Measurements from ENCODE around the gene TUBGCP6. TPM values are rescaled to one million over a fixed set of nuclear protein-coding genes. Genes with fewer than 3 reads are reported as not detected.

The TUBGCP6 gene
- total RNA-seq, 3 donors from 2014 or later: 34.2 to 66.2 (median 59.6) TPM

- intact Hi-C loops (cut with DNase I; ENCODE audit: low total_unique reads): no loop called here
- Histone ChIP-seq H3K4me1 (no peaks in the 10 kb centered on the region), H3K9me3 (no peaks in the 10 kb centered on the region), H3K27ac (no peak overlapping the region), H3K4me3 (no peak overlapping the region), H3K27me3 (no peaks in the 10 kb centered on the region), H3K36me3 (peaks cover under 1% of the 10 kb centered on the region)
- TF ChIP-seq POLR2AphosphoS5 (IDR thresholded peaks at IDR 0.05): no peak
- no peak for TF ChIP-seq CTCF (IDR thresholded peaks at IDR 0.05)
- TF ChIP-seq POLR2A (IDR thresholded peaks at IDR 0.05): no peak
- no peak for DNase-seq (ENCODE audit: low spot score in 2 of 2)
Measured at GRCh38 chr22:50211147-50211546, 33.7 kb downstream of the TUBGCP6 start.

- no peaks in the 10 kb centered on the region for H3K27me3 ChIP-seq
- no peak for DNase-seq (ENCODE audit: low spot score in 2 of 2)
- no peak overlapping the region for H3K27ac ChIP-seq
- no peak overlapping the region for H3K4me3 ChIP-seq
- intact Hi-C loops (cut with DNase I; ENCODE audit: low total_unique reads): no loop called here
- no peaks in the 10 kb centered on the region for H3K36me3 ChIP-seq
- TF ChIP-seq POLR2A (IDR thresholded peaks at IDR 0.05) (no peak), POLR2AphosphoS5 (IDR thresholded peaks at IDR 0.05) (no peak), CTCF (IDR thresholded peaks at IDR 0.05) (no peak)
- H3K4me1 ChIP-seq: no peaks in the 10 kb centered on the region
- H3K9me3 ChIP-seq: no peaks in the 10 kb centered on the region
Measured at GRCh38 chr22:50210378-50211139, 34.3 kb downstream of the TUBGCP6 start.

- Histone ChIP-seq H3K27ac (no peak overlapping the region), H3K4me3 (no peak overlapping the region), H3K9me3 (no peaks in the 10 kb centered on the region), H3K4me1 (no peaks in the 10 kb centered on the region), H3K36me3 (no peaks in the 10 kb centered on the region), H3K27me3 (no peaks in the 10 kb centered on the region)
- intact Hi-C loops (cut with DNase I; ENCODE audit: low total_unique reads): loop anchor here (10.0 kb wide), 1 partner anchor 55 kb away; no protein-coding TSS in a partner anchor
- DNase-seq (ENCODE audit: low spot score in 2 of 2): no peak
- TF ChIP-seq CTCF (IDR thresholded peaks at IDR 0.05): peak; percentile 71 to 89 (median 75)
- no peak for TF ChIP-seq POLR2A (IDR thresholded peaks at IDR 0.05)
- TF ChIP-seq POLR2AphosphoS5 (IDR thresholded peaks at IDR 0.05): peak in 1 of 3 donors; percentile 46
Measured at GRCh38 chr22:50209893-50210292, 34.9 kb downstream of the TUBGCP6 start.

- H3K27ac ChIP-seq: no peak overlapping the region
- intact Hi-C loops (cut with DNase I; ENCODE audit: low total_unique reads): loop anchor here (10.0 kb wide), 1 partner anchor 54 kb away; no protein-coding TSS in a partner anchor
Measured at GRCh38 chr22:50208939-50209892, 35.6 kb downstream of the TUBGCP6 start.

More at GRCh38 chr22:50208939-50209892, 35.6 kb downstream of the TUBGCP6 start:
- Histone ChIP-seq H3K27me3 (no peaks in the 10 kb centered on the region), H3K36me3 (no peaks in the 10 kb centered on the region), H3K4me1 (no peaks in the 10 kb centered on the region), H3K4me3 (no peak overlapping the region), H3K9me3 (no peaks in the 10 kb centered on the region)
- no peak for DNase-seq (ENCODE audit: low spot score in 2 of 2)
- TF ChIP-seq POLR2A (IDR thresholded peaks at IDR 0.05): no peak
- no peak for TF ChIP-seq POLR2AphosphoS5 (IDR thresholded peaks at IDR 0.05)
- TF ChIP-seq CTCF (IDR thresholded peaks at IDR 0.05): no peak

Measured in breast epithelium (tissue), 4 donors.